GM23338 (cell line): Measurements from ENCODE around the gene GPR3. TPM values are rescaled to one million over a fixed set of nuclear protein-coding genes. Genes with fewer than 3 reads are reported as not detected.

Experiments
- ATAC-seq: fragments of 200-7000 bp; cut with Tn5 transposase; 3 replicates; pipeline ENCODE4 v1.9.1; 2020
- DNase-seq: peaks from one replicate; pipeline ENCODE4 v3.0.0-alpha.2; 2015; ENCODE audit warnings: low spot score
- H2AFZ ChIP-seq: fragments of 200-600 bp; sonication (generic); 2 replicates; pipeline ENCODE4 v1.8.0; 2016; ENCODE audit warnings: antibody characterized with exemption, mild to moderate bottlenecking, moderate library complexity
- H3F3A ChIP-seq: fragments of 200-600 bp; sonication (generic); replicated peaks from 2 replicates; pipeline ENCODE4 v1.8.0; 2017; ENCODE audit warnings: antibody characterized with exemption, mixed run types, low read depth
- H3K27ac ChIP-seq: fragments of 200-600 bp; sonication (generic); 2 replicates; pipeline ENCODE4 v1.6.1; 2016; ENCODE audit warnings: low read depth
- H3K27me3 ChIP-seq: fragments of 200-600 bp; sonication (generic); 2 replicates; pipeline ENCODE4 v1.8.0; 2016; ENCODE audit warnings: mild to moderate bottlenecking, mixed run types, moderate library complexity; ENCODE audit not compliant: insufficient read depth
- H3K36me3 ChIP-seq: fragments of 200-600 bp; sonication (generic); 2 replicates; pipeline ENCODE4 v1.8.0; 2016; ENCODE audit warnings: mild to moderate bottlenecking; ENCODE audit not compliant: insufficient read depth
- H3K4me1 ChIP-seq: fragments of 200-600 bp; sonication (generic); 2 replicates; pipeline ENCODE4 v1.8.0; 2016; ENCODE audit warnings: mild to moderate bottlenecking, moderate library complexity; ENCODE audit not compliant: insufficient read depth
- H3K4me2 ChIP-seq: fragments of 200-600 bp; sonication (generic); 2 replicates; pipeline ENCODE4 v1.7.1; 2017; ENCODE audit warnings: mixed run types
- H3K4me3 ChIP-seq: fragments of 200-600 bp; sonication (generic); 2 replicates; pipeline ENCODE4 v1.6.1; 2016; ENCODE audit warnings: mixed run types
- H3K79me2 ChIP-seq: fragments of 200-600 bp; sonication (generic); replicated peaks from 2 replicates; pipeline ENCODE4 v1.8.0; 2017; ENCODE audit warnings: mild to moderate bottlenecking; ENCODE audit not compliant: insufficient read depth
- H3K9me2 ChIP-seq: fragments of 200-600 bp; sonication (generic); 2 replicates; pipeline ENCODE4 v1.8.0; 2017; ENCODE audit not compliant: insufficient read depth
- H4K20me1 ChIP-seq: fragments of 200-600 bp; sonication (generic); replicated peaks from 2 replicates; pipeline ENCODE4 v1.8.0; 2017; ENCODE audit warnings: mild to moderate bottlenecking; ENCODE audit not compliant: insufficient read depth
- H3K27ac Mint-ChIP-seq: 2 replicates; pipeline ENCODE4 v1.8.0; 2020; ENCODE audit warnings: inconsistent platforms, mild to moderate bottlenecking, moderate library complexity, mixed read lengths
- H3K27me3 Mint-ChIP-seq: 3 replicates; pipeline ENCODE4 v1.8.0; 2022; ENCODE audit warnings: low read depth, mild to moderate bottlenecking, moderate library complexity, mixed read lengths, inconsistent platforms; ENCODE audit not compliant: insufficient read depth, poor library complexity
- H3K36me3 Mint-ChIP-seq: 3 replicates; pipeline ENCODE4 v1.8.0; 2021; ENCODE audit warnings: low read depth, mild to moderate bottlenecking, inconsistent platforms, moderate library complexity, mixed read lengths
- H3K4me1 Mint-ChIP-seq: 3 replicates; pipeline ENCODE4 v1.8.0; 2020; ENCODE audit warnings: mild to moderate bottlenecking, inconsistent platforms, mixed read lengths
- H3K4me3 Mint-ChIP-seq: 3 replicates; pipeline ENCODE4 v1.8.0; 2021; ENCODE audit warnings: moderate library complexity, mild to moderate bottlenecking, inconsistent platforms, mixed read lengths
- H3K9me3 Mint-ChIP-seq: 3 replicates; pipeline ENCODE4 v1.8.0; 2020; ENCODE audit warnings: moderate library complexity, mild to moderate bottlenecking, inconsistent platforms, mixed read lengths
- CTCF ChIP-seq, 2 experiments: fragments of 200-600 bp in 1 of 2; sonication (generic) in 1 of 2; conservative IDR thresholded peaks; 2 replicates each; pipeline versions ENCODE4 v1.5.1 to v1.6.1; 2016 to 2017; ENCODE audit warnings: antibody characterized with exemption in 2 of 2, low read depth in 2 of 2, mild to moderate bottlenecking in 2 of 2, moderate library complexity in 1 of 2
- ETS1 ChIP-seq: IDR thresholded peaks from 2 replicates; pipeline ENCODE4 v1.6.1; 2016; ENCODE audit warnings: antibody characterized with exemption
- EZH2 ChIP-seq: fragments of 200-600 bp; sonication (generic); IDR thresholded peaks from one replicate; pipeline ENCODE4 v1.8.0; 2017; ENCODE audit warnings: antibody characterized with exemption, mild to moderate bottlenecking, low read depth; ENCODE audit not compliant: unreplicated experiment
- POLR2AphosphoS5 ChIP-seq: IDR thresholded peaks from 2 replicates; pipeline ENCODE4 v1.6.1; 2016; ENCODE audit warnings: antibody characterized with exemption, low read depth
- REST ChIP-seq: IDR thresholded peaks from one replicate; pipeline ENCODE4 v1.6.1; 2018; ENCODE audit warnings: antibody characterized with exemption; ENCODE audit not compliant: unreplicated experiment
- STAT1 ChIP-seq: IDR thresholded peaks from one replicate; pipeline ENCODE4 v1.6.1; 2016; ENCODE audit warnings: antibody characterized with exemption; ENCODE audit not compliant: unreplicated experiment
- polyA plus RNA-seq: library from polyadenylated mRNA; unstranded; fragments of >200 nt; fragmentation: Nextera tagmentation; extraction: Ambion mirVana; gene quantifications from 2 replicates; pipeline ENCODE4 v1.2.1, GENCODE V29; 2016
- total RNA-seq: library from RNA; depleted of rRNA; stranded (reverse); fragments of >200 nt; shearing (Covaris generic); gene quantifications from 2 replicates; pipeline ENCODE4 v1.2.3, GENCODE V29; 2014

The GPR3 gene
- total and polyA plus RNA-seq, 2 experiments from 2014 or later = 5.9 to 9.1 TPM

GRCh38 chr1:27367160-27367650 is 25.2 kb upstream of the GPR3 start:
- Mint-ChIP-seq H3K9me3 (no peaks in the 10 kb centered on the region), H3K36me3 (no peaks in the 10 kb centered on the region), H3K27me3 (peaks cover 11% of the 10 kb centered on the region), H3K4me1 (peaks cover 27% of the 10 kb centered on the region), H3K4me3 (peak overlapping the region; percentile 82), H3K27ac (no peak overlapping the region)
- no peaks in the 10 kb centered on the region for H3K79me2 ChIP-seq
- peak overlapping the region; percentile 100 for H2AFZ ChIP-seq
- no peaks in the 10 kb centered on the region for H3K36me3 ChIP-seq
- TF ChIP-seq EZH2 (no peak), CTCF (conservative IDR thresholded peaks at IDR 0.05; ENCODE audit: low read depth in 2 of 2) (peak in 1 of 2 experiments; percentile 16; a peak in 1 of 4 replicates)
- peak overlapping the region; percentile 89 for H3K4me3 ChIP-seq
- 0 out of 2 replicates have a peak, but pooled peaks cover 2% of the 10 kb centered on the region for H3K27me3 ChIP-seq
- H4K20me1 ChIP-seq = no peaks in the 10 kb centered on the region
- ATAC-seq (peak; percentile 13), DNase-seq (peak; percentile 32)
- no peaks in the 10 kb centered on the region for H3K9me2 ChIP-seq
- H3K27ac ChIP-seq = peak overlapping the region; percentile 80; the same call in 1 of the 2 replicates
- H3K4me1 ChIP-seq = peaks cover 16% of the 10 kb centered on the region
- peak overlapping the region; percentile 99 for H3K4me2 ChIP-seq
- H3F3A ChIP-seq = peaks cover 17% of the 10 kb centered on the region; the same call in 1 of the 2 replicates

- H3K27me3 ChIP-seq = no peaks in the 10 kb centered on the region
- peak; percentile 51 for DNase-seq
- H3F3A ChIP-seq = peaks cover 17% of the 10 kb centered on the region; the same call in 1 of the 2 replicates
- H2AFZ ChIP-seq = no peak overlapping the region
- no peaks in the 10 kb centered on the region for H3K36me3 Mint-ChIP-seq
- H3K27me3 Mint-ChIP-seq = peaks cover 9% of the 10 kb centered on the region
- ATAC-seq = no peak
- H3K27ac Mint-ChIP-seq = no peak overlapping the region
- H3K4me2 ChIP-seq = no peak overlapping the region
- peaks cover 26% of the 10 kb centered on the region for H3K4me1 Mint-ChIP-seq
- H3K4me1 ChIP-seq = peaks cover 16% of the 10 kb centered on the region
- H3K4me3 ChIP-seq = no peak overlapping the region
- no peaks in the 10 kb centered on the region for H3K9me3 Mint-ChIP-seq
- H3K79me2 ChIP-seq = no peaks in the 10 kb centered on the region
- no peaks in the 10 kb centered on the region for H4K20me1 ChIP-seq
- no peaks in the 10 kb centered on the region for H3K9me2 ChIP-seq
- TF ChIP-seq POLR2AphosphoS5 = no peak
- peak; percentile 42 to 52 for TF ChIP-seq CTCF (conservative IDR thresholded peaks at IDR 0.05; ENCODE audit: low read depth in 2 of 2)
- TF ChIP-seq ETS1 = no peak
- TF ChIP-seq STAT1 = no peak
- no peak for TF ChIP-seq REST
- no peak for TF ChIP-seq EZH2
- no peaks in the 10 kb centered on the region for H3K36me3 ChIP-seq
- H3K27ac ChIP-seq = no peak overlapping the region
- peak overlapping the region; percentile 48; the same call in 1 of the 3 replicates for H3K4me3 Mint-ChIP-seq
These were observed 23.4 kb upstream of the GPR3 start for GRCh38 chr1:27368869-27369582.
